GM18517 (cell line): ENCODE results near the gene CDC27.
"Not testable (repeated sequence)": the region's sequence is repeated elsewhere in the genome, so short reads cannot be mapped to it uniquely, and the experiment has no call there.

Experiments
- ATAC-seq: cut with Tn5 transposase; IDR thresholded peaks from one replicate; pipeline ENCODE4 v1.9.1; 2021; ENCODE audit warnings: mild to moderate bottlenecking, moderate library complexity; ENCODE audit not compliant: unreplicated experiment

Gene CDC27

DNA sequence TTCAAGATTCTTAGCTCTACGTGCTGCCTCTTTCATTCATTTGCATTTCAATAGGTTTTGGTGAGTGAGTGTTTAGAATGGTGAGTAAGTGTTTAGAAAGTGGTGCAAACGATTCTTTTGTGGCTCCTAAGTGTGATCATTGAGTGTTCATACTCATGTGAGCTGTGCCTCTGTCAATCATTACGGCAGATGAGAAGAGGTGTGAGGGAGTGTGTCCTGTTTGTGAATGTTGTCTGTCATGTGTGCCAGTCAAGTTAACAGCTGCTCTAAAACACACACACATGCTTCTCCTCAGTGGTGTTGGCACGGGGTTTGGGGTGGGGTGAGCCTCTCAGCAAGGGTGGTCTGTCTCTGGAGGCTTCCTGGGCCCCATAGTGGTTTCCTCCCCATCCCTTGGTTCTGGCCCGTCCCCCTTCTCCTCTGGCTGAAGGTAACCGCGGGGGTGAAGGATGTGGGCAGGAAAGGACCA lies 31.5 kb upstream of the CDC27 start:
- ATAC-seq: no peak

DNA sequence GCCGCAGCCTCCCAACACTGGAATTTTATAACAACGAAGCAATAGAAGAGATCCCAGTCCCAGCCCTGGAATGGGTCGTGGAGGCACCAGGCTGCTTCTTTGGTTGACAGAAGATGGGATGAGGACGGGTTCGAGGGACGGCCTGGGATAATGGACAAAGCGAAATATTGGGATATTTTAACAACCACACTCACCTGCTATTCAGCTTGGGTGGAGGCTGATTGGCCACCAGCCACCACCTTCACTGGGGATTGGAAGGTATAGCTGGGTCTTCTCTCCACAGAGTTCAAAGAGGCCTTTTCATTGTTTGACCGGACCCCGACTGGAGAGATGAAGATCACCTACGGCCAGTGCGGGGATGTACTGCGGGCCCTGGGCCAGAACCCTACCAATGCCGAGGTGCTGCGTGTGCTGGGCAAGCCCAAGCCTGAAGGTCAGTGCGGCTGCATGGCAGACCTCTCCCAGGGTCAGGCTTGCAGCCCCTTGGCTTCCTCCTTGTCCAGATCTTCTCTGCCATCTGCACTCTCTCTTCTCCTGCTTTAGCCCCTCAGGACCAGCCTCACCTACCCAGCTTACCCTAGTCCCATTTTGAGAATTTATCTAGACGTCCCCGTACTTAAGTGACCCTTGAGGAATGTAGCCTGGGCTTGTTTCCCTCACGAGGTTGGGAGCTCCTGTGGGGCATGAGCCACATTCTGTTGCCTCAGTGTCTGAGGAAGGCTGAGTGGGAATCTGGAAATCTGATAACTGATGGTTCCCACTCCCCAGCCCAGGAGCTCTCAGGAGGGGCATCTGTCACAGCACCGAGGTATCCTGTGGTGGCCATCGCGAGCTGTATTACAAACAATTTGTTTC lies 30.8 kb upstream of the CDC27 start:
- no peak for ATAC-seq

DNA sequence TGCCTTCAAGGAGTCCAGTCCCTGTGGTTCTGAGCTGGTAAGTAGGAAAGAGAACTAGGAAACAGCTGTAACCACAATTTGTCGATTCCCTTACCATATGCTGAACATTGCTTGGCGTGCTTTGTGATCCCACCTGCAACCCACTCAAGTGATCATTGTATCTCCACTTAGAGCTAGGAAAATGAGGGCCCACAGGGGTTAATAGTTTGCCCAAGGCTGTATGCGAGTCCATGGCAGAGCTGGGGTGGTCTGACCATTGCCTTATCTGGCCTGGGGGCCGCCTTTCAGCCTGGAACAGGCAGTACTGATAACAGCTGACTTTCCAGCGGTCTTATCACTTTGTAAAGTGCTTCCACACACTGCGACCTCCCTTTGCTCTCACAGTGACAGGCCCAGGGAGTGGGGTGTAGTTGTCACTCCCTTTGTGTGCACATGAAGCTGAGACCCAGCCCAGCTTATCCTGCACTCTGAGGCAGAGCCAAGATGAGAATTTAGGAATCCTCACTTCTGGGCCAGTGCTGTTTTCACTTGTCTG lies 29.9 kb upstream of the CDC27 start:
- ATAC-seq: no peak

DNA sequence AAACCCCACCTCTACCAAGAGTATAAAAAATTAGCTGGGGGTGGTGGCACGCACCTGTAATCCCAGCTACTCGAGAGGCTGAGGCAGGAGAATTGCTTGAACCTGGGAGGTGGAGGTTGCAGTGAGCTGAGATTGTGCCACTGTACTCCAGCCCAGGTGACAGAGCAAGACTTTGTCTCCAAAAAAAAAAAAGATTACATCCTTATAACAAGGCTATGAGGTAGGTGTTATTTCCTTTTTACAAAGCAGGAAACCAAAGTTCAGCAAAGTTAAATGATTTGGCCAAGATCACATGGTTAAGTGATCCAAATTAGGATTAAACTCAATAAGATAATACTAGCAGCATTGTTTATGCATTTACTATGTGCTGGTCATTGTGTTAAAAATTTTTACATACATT lies 28.2 kb upstream of the CDC27 start:
- ATAC-seq: not testable (repeated sequence)

DNA sequence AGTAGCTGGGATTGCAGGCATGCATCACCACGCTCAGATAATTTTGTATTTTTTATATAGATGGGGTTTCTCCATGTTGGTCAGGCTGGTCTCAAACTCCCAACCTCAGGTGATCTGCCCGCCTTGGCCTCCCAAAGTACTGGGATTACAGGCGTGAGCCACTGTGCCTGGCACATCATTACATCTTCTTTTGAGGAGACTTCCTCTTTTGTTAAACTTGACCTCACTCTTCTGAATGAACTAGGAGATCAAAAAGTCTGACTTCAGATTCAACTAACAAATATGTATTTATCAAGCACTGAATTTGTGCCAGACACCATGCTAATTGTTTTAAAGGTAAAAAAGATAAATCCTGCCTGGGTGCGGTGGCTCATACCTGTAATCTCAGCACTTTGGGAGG lies 27.7 kb upstream of the CDC27 start:
- not testable (repeated sequence) for ATAC-seq

DNA sequence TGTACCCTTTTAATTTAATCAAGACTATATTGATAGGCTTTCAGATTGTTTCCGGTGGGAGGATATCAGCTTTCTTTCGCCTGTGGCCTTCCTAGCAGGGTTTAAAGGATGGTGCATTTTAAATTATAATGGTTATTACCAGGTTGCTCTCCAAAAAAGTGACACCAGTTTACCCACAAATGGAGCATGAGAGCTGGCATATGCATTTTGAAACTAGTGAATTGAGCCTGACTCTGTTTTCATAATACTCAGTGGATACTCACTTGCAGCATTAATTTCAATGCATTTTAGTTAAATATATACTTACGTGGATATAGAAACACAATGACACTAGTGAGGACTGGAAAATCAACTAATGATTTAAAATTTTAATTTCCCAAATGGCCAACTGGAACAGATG lies 25.8 kb upstream of the CDC27 start:
- ATAC-seq: no peak

DNA sequence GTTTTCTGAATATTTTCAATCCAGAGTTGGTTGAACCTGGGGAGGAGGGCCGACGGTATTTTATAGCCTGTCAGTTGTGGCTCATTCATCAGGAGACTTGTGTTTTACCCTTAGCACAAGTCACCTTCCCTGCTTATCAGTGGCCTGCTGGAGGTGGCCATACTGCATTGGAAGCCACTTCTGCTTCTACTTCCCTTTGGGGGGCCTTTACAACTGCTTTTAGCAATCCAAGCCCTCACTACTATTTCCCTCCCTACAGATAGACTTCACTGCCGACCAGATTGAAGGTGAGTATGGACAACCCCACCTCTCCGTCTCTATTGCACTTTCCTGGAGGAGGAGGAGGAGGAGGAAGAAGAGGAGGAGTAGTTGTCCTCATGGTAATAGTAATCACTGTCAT lies 24.4 kb upstream of the CDC27 start:
- no peak for ATAC-seq

DNA sequence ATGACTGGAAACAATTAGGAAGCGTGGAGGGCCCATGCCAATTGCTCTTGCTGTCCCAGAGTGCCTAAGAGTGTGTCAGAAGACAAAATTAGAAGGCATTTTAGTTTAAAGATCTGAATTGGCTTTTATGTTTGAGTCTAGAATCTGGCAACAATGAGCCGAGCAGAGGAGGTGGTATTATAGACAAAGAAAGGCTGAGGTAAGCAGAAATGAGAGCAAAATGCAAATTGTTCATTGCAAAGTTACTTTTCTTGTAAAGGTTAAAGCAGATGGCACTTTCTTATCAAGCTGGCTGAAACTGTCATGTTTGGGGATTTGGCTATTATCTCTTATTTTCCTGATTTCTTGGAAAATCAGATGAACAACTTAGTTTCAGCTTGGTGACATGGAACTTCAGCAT lies 23.4 kb upstream of the CDC27 start:
- no peak for ATAC-seq

DNA sequence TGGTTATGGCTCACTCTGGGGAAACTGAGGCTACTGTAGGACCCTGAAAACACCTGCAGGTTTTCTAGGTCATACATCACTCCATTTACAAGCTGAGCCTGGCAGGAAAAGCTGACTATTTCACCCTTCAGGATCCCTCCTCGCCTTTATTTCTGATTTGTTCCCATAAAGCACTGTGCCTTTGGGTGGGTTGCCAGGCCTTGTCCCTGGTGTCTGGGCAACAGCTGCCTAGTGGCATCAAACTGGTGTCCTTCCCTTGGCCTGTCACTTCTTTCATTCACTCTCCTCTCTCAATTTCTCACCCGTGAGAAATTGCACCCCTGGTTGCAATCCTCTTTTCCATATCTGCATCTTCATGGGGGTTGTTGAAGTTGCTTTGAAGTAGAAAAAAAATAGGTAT lies 21.7 kb upstream of the CDC27 start:
- no peak for ATAC-seq

DNA sequence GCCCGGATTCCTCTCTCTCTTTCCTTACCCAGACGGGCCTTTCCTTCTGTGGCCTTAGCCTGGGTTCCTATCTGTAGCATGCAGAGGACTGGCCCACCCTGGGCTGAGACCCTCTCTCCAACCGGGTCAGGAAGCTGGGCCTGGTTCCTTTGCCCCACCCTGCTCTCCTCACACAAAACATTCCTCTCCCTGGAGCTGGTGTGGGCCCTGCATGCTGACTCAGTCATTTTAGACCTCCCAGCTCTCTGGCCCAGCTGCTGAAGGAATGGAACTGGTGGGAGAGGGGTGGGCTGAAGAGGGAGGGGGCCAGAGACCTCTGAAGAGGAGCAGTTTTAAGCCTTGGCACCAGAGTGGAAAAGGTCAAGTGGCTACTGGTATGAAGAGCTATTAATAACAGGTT lies 21.0 kb upstream of the CDC27 start:
- no peak for ATAC-seq

DNA sequence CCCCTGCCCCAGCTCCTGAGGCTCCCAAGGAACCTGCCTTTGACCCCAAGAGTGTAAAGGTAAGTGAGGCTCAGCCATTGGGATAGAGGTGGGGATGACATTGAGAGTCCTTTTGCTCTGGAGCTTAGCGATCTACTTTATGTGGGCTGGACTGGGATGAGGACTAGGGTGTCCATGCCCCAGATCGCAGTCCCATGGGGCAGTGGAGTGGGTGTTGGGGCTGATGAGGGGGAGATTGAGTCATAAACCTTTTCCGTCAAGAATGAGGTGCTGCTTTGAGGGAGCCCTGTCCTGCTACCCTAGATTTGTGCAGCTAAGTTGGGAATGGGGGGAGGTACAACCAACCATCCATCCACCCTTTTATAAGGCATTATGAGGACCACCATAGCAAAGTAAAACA lies 20.4 kb upstream of the CDC27 start:
- no peak for ATAC-seq

DNA sequence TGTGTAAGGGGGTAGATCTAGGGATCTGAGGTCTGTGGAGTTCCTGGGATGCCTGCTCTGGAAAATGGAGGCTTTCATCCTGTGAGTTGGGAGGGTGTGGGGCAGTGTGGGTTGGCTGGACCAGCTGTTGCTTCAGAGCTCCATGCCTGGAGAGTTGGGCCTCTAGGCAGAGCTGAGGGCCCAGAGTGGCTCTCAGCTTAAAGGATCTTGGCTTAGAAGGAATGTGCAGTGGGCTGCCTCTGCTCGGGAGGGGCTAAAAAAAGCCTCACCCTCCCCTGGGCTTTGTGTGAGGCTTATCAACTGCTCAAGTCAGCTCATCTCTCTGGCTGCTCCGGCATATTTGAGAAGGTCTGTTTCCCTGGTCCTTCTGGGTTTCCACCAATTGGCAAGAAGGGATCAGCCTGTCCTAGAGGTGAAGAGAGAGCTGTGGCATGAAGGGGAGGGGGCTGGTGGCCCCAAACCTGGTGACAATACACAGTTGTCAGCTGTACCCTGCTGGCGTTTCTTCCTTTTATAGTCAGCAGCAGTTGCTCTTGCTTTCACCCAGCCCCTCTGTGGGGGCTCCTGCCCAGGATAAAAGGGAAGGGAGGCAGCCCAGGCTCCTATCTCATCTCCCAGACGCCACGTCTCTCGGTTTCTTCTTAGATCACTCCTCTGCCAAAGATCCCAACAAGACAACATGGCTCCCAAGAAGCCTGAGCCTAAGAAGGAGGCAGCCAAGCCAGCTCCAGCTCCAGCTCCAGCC lies 19.8 kb upstream of the CDC27 start, which contains the start of gene MYL4:
TSS of gene MYL4 (plus strand) at position 605 of the 745 bp plus-strand sequence. CDS start at position 680, 75 bp downstream.
- ATAC-seq: no peak

DNA sequence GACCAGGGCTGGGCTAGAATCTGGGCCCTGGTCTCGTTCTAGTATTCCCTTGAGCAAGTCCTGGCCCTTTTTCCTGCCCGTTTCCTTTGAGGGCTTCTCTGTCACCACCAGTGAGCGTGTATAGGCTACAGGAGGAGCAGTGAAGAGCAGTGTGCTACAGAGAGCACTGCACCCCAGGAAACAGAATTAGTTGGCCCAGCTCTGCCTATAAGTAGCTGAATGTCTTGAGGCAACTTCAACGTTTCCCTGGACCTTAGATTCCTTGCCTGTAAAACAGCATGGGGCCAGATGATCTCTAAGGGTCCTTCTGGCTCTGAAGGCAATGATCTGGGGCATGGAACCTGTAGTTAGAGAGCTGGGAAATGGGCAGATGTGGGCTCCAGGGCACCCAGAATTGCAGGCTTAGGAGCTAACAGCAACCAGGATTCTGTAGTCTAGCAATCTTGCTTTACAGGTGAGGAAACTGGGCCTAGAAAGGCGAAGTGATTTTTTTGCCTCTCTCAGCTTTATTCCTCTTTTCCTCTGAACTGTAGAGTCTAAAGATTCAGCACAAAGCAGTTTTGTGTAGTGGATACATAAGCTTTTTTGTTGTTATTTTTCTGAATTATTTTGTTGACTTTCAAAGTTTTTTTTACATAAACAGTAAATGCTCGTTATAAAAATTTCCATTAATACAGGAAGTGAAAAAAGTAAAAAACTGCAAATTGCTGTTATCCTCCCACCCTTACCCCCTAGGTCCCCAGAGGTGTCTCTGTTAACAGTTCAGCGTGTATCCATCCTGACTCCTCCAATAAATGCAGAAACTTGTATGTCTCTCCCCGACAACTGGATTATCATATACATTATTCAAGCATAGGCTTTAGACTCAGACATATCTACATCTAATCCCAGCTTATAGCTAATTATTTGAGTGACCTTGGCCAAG lies 18.3 kb upstream of the CDC27 start:
- ATAC-seq: no peak

DNA sequence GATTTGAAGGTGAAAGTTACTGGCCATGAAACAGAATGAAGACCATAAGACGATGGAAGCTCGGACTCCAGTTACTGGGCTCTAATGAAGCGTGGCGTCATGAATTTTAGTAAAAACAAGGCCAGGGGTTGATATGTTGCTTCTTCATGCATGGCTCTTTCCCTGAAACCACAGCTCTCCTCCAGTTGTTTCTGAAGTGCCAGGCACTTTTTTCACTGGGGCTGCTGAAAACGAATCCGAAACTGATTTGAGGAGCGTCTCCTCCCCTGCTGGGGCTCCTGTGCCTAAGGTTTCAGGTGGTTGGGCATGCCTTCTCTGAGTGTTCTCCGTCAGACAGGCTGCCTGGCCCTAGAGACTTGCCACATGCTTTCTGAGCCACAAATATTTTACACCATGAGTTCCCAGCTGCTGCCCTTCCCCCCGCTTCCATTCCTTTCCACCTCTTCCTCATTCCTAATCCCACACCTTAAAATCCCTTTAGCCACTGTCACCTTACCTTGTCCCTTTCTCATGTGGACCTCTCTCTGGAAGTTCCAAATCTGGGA lies 16.4 kb upstream of the CDC27 start:
- peak; percentile 38 for ATAC-seq

DNA sequence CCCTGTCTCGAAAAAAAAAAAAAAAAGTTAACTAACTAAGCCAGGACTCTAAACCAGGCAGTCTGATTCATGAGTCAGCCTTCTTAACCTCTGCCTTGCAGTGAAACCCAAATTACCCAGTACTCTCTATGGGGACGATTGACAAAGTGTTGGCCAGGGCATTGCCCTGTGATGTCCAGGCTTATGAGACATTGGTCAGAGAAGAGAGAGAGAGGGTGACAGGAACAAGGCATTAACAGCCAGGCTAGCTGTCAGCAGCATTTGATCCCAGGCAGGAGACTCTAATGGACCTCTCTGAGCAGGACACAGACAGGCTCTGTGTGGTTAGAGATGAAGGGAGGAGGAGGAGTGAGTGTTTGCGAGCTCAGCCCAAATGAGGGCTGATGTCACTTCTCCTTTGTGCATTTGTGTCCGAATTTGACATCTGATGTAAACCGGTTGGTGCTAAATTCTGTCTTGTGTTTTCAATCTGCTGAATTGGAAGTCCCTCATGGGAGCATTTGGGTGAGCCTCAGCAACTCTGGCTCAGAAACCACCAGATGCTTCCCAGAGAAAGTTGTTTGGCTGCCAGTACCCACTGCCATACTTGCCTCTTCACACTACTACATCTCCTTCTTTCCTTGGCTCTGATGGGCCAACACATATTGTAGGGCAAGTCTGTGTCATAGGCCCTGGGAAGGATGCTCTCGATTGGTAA lies 15.8 kb upstream of the CDC27 start:
- ATAC-seq: peak; percentile 58

DNA sequence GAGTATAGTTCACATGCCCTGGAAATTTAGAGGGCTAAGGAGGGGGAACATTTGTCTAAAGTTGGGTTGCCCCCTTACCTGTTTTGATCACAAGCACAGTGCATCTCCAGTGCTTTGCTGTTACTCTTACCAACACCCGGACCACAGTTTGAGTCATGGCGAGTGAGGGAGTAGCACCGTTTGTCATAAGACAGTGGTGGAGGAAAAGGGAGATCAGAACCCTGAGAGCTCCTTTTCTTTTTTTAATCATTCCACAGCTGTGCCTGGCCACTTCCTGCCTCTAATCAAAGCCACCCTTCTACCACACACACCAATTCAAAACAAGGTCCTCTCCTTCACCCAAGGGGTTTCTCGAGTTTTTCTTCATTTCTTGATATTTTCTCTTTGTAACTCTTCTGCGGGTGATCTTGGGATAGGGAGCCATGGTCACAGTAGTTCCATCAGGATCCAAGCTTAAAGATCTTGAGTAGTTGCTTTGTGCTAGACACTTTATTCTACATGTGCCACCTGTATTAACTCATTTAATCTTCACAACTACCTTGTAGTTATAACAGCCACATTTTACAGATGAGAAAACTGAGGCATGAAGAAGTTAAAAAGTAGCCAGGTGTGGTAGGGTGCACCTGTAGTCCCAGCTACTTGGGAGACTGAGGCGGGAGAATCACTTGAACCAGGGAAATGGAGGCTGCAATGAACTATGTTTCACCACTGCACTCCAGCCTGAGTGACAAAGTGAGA lies 15.1 kb upstream of the CDC27 start:
- no peak for ATAC-seq

DNA sequence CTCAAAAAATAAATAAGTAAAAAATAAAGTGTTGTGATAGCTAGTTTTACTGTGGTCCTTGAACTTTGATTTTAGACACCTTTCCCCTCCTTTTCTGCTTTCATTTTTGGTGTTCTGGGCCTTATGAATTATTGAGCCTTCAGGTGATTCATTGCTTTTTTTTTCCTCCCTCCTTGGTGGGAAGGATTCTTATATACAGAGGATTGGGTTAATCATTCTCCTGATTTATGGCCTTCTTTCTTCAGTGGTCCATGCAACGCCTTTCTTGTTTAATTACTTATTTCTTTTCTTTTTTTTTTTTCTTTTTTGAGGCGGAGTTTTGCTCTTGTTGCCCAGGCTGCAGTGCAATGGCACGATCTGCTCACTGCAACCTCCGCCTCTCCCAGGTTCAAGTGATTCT lies 12.1 kb upstream of the CDC27 start:
- ATAC-seq: no peak

DNA sequence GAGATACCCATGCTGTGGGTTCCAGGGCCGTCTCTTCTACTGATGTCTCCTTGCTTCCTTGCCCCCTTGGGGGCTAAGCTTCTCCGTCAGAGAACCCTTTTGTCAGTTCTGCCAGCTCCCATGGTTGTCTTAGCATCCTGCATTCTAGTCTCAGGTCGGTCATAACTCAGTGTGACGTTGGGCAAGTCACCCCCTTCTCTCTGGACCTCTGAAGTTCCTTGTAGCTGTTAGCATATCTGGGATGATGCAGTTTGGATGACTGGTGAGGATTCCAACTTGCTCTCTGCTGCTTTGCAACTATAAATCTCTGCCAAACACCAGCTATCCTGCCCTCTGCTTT lies 11.2 kb upstream of the CDC27 start:
- ATAC-seq: no peak

DNA sequence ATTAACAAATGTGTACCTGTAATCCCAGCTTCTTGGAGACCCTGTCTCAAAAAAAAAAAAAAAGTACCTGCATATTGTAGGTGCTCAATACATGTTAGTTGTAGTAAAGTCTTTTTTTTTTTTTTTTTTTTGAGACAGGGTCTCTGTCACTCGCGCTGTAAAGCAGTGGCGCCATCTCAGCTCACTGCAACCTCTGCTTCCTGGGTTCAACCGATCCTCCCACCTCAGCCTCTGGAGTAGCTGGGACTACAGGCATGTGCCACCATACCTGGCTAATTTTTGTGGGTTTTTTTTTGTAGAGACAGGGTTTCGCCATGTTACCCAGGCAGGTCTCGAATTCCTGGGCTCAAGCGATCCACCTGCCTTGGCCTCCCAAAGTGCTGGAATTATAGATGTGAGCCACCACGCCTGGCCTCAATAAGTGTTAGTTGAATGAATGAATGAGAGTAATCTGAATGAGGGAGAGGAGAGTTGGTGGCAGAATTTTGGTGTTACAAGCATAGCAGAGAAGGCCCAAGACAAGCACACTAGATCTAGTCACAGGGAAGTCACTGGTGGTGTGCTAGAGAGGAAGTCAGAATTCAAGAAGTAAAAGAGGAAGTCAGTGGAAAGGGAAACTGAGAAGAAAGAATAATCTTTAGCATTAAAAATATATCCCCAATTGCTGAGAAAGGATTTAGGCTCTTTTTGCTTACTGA lies 10.7 kb upstream of the CDC27 start:
- ATAC-seq: no peak
